HEK293T (cell line): Measurements from ENCODE around the gene KIRREL3.

Source experiments
- ELF4 ChIP-seq: fragments of 450-650 bp; IDR thresholded peaks from 2 replicates; pipeline ENCODE4 v1.6.1; 2017; ENCODE audit warnings: antibody characterized with exemption
- FOXA1 ChIP-seq: fragments of 450-650 bp; IDR thresholded peaks from 2 replicates; pipeline ENCODE4 v1.6.1; 2016; ENCODE audit warnings: mild to moderate bottlenecking
- FOXM1 ChIP-seq: fragments of 450-650 bp; IDR thresholded peaks from 2 replicates; pipeline ENCODE4 v1.6.1; 2017; ENCODE audit warnings: mild to moderate bottlenecking, borderline replicate concordance
- HDGF ChIP-seq: fragments of 450-650 bp; IDR thresholded peaks from 2 replicates; pipeline ENCODE4 v1.6.1; 2017; ENCODE audit warnings: antibody characterized with exemption, borderline replicate concordance
- L3MBTL2 ChIP-seq: fragments of 450-650 bp; conservative IDR thresholded peaks from 2 replicates; pipeline ENCODE4 v1.6.1; 2016; ENCODE audit warnings: mild to moderate bottlenecking
- LEF1 ChIP-seq: fragments of 450-650 bp; IDR thresholded peaks from 2 replicates; pipeline ENCODE4 v1.6.1; 2017; ENCODE audit warnings: mild to moderate bottlenecking, borderline replicate concordance
- SP1 ChIP-seq: fragments of 450-650 bp; IDR thresholded peaks from 2 replicates; pipeline ENCODE4 v1.6.1; 2017
- SUZ12 ChIP-seq: fragments of 450-650 bp; IDR thresholded peaks from 2 replicates; pipeline ENCODE4 v1.6.1; 2016; ENCODE audit warnings: mild to moderate bottlenecking
- ZNF384 ChIP-seq: fragments of 450-650 bp; IDR thresholded peaks from 2 replicates; pipeline ENCODE4 v1.6.1; 2016

GRCh38 chr11:126443120-126443519 is 557.5 kb downstream of the KIRREL3 start:
- no peak for TF ChIP-seq ZNF384
- TF ChIP-seq LEF1 = no peak
- no peak for TF ChIP-seq L3MBTL2
- no peak for TF ChIP-seq FOXM1
- no peak for TF ChIP-seq SUZ12
- TF ChIP-seq FOXA1 = no peak
- no peak for TF ChIP-seq ELF4
- no peak for TF ChIP-seq HDGF
- no peak for TF ChIP-seq SP1
